ENCODE data around the gene INTS7. TPM values are rescaled to one million over a fixed set of nuclear protein-coding genes. Genes with fewer than 3 reads are reported as not detected.

INTS7 gene
- total RNA-seq, 3 donors from 2014 or later, result 13.3 to 16.0 (median 13.3) TPM

GRCh38 chr1:211928993-211929637 is 106.2 kb downstream of the INTS7 start:
- Histone ChIP-seq H3K4me1 (ENCODE audit: low read depth) (peaks cover 20% of the 10 kb centered on the region), H3K36me3 (ENCODE audit: low read depth) (no peaks in the 10 kb centered on the region), H3K4me3 (no peak overlapping the region), H3K9me3 (no peaks in the 10 kb centered on the region)
- TF ChIP-seq CTCF (IDR thresholded peaks at IDR 0.05), result no peak
- peak; percentile 88 for ATAC-seq
- DNase-seq, result peak in 2 of 3 donors; percentile 55 to 89
- intact Hi-C loops (cut with DNase I, micrococcal nuclease), result no loop called here

- Histone ChIP-seq H3K4me1 (ENCODE audit: low read depth) (peaks cover 20% of the 10 kb centered on the region), H3K36me3 (ENCODE audit: low read depth) (no peaks in the 10 kb centered on the region), H3K9me3 (no peaks in the 10 kb centered on the region), H3K4me3 (no peak overlapping the region)
- TF ChIP-seq CTCF (IDR thresholded peaks at IDR 0.05), result no peak
- intact Hi-C loops (cut with DNase I, micrococcal nuclease), result no loop called here
- DNase-seq, result peak in 1 of 3 donors; percentile 36
- ATAC-seq, result peak; percentile 62
These were observed 107.0 kb downstream of the INTS7 start for GRCh38 chr1:211928290-211928801.

GRCh38 chr1:211925016-211925415 is 110.3 kb downstream of the INTS7 start:
- intact Hi-C loops (cut with DNase I, micrococcal nuclease), result no loop called here
- Histone ChIP-seq H3K36me3 (ENCODE audit: low read depth) (no peaks in the 10 kb centered on the region), H3K4me3 (no peak overlapping the region), H3K4me1 (ENCODE audit: low read depth) (peaks cover 24% of the 10 kb centered on the region), H3K9me3 (no peaks in the 10 kb centered on the region)
- no peak for TF ChIP-seq CTCF (IDR thresholded peaks at IDR 0.05)
- DNase-seq (peak; percentile 67 to 84 (median 78)), ATAC-seq (peak; percentile 81)

- H3K4me3 ChIP-seq, result no peak overlapping the region
- no peaks in the 10 kb centered on the region for H3K9me3 ChIP-seq
- DNase-seq (no peak), ATAC-seq (no peak)
- H3K36me3 ChIP-seq (ENCODE audit: low read depth), result no peaks in the 10 kb centered on the region
- peaks cover 17% of the 10 kb centered on the region for H3K4me1 ChIP-seq (ENCODE audit: low read depth)
- no peak for TF ChIP-seq CTCF (IDR thresholded peaks at IDR 0.05)
- intact Hi-C loops (cut with DNase I, micrococcal nuclease), result no loop called here
These were observed 111.1 kb downstream of the INTS7 start for GRCh38 chr1:211924256-211924655.

DNA sequence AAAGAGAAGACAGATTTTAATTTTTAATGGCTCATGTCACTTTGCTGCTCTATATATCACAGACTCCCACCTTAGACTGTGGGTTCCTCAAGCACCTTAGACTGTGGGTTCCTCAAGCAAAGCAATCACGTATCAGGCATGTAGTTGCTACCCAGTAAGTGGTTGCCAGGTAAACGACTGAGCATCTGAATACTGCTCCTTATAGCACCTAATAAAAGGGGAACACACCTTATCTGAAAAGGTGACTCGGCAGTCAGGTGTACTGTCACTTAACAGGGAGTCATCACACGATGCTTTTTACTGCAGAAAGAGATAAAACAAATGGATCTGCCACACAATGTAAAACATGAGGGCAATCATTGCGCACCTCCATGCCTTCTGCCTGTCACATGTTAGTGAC is 112.3 kb downstream of the INTS7 start:
- DNase-seq, result no peak
- ATAC-seq, result no peak
- no peak overlapping the region for H3K4me3 ChIP-seq
- intact Hi-C loops (cut with DNase I, micrococcal nuclease), result no loop called here
- no peaks in the 10 kb centered on the region for H3K9me3 ChIP-seq
- peaks cover 7% of the 10 kb centered on the region for H3K4me1 ChIP-seq (ENCODE audit: low read depth)
- no peaks in the 10 kb centered on the region for H3K36me3 ChIP-seq (ENCODE audit: low read depth)
- TF ChIP-seq CTCF (IDR thresholded peaks at IDR 0.05), result no peak
